GM18511 (cell line): ENCODE measurements around the gene DYNLL1.

Experiments
- ATAC-seq: cut with Tn5 transposase; IDR thresholded peaks from one replicate; pipeline ENCODE4 v1.9.1; 2021; ENCODE audit warnings: mild to moderate bottlenecking, moderate library complexity; ENCODE audit not compliant: unreplicated experiment

DYNLL1 gene

DNA sequence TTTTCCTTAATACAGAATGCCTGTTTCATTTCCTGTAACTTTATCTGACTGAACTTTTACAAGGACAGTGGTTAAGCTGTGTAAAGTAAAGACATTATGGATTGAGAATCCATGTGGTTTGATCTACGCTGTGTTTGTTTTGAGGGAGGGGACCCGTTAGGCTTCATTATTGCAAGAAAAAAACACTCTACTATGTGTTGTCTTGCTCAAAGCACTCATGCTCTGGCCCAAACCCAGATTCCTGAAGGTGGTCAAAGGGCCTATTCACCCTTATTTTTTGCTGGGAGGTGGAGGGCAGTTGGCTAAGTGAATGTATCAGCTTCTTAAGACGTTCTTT lies 50.1 kb downstream of the DYNLL1 start:
- ATAC-seq, result no peak
